Right ventricle myocardium inferior (tissue), 1 donor: Measurements from ENCODE around the gene RPTOR. TPM values are rescaled to one million over a fixed set of nuclear protein-coding genes. Genes with fewer than 3 reads are reported as not detected.
A peak's percentile ranks its signal among the peaks of the same experiment; 100 is the strongest.

Source experiments
- ATAC-seq: fragments of 200-7000 bp; cut with Tn5 transposase; one replicate; pipeline ENCODE4 v1.9.1; 2020; ENCODE audit warnings: mild to moderate bottlenecking, moderate library complexity
- DNase-seq: peaks from one replicate; pipeline ENCODE4 v3.0.0; 2021; ENCODE audit errors: missing footprints
- intact Hi-C: fragments of 100-400 bp; cut with DNase I; formaldehyde crosslinking; loops from one replicate; pipeline ENCODE4 v1.11.0; 2022
- total RNA-seq: library from RNA; stranded (reverse); fragmentation: NEBNext Ultra II Directional; extraction: Animal tissue kit (Norgen Biotek cat#: 25700); gene quantifications from one replicate; pipeline ENCODE4 v1.2.1, GENCODE V29; 2021
- donor health status: DM: no; HTN: yes; CAD: no; lungs with severe emphysema.

RPTOR gene
- total RNA-seq, 1 donor from 2014 or later: 18.8 TPM

DNA sequence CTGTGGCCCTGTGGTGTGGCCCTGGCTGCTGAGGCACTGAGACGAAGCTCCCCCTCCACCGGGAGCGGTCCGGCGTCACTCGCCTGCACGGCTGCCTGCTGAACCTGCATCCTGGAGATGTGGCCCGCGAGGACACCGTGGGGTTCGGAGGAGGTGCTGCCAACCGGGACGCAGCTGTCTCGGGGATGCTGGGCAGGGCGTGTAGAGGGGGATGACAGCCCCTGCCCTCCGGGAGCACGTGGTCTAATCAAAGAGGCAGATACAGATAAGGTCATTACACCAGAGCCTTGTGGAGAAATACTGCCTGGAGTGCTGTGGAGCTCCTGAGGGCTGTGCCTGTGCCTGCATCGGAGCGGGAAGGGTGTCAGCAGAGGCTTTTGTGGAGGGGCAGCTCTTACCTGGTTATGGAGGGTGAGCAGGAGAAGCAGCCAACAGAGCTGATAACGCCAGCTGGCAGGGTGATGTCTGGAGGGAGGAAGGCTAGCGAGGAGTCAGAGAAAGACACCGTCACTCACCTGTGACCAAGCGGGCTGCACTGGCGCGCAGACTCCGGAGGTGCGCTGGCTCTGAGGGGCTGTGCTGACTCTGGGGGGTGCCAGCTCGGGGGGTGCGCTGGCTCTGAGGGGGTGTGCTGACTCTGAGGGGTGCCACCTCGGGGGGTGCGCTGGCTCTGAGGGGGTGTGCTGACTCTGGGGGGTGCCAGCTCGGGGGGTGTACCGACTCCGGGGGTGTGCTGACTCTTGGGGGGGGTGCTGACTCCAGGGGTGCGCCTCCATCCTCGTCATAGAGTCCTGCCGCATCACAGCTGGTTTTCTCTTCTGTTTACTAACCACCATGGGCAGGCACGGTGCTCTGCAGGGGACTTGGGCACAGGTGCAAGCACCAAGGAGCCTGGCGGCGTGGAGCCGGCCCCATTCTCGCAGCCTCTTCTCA, 342.3 kb downstream of the RPTOR start:
- ATAC-seq (no peak), DNase-seq (peak; percentile 57)
- intact Hi-C loops: no loop called here

- DNase-seq (peak; percentile 25), ATAC-seq (no peak)
- intact Hi-C loops: no loop called here
Observed at GRCh38 chr17:80887639-80888175, 343.1 kb downstream of the RPTOR start.

GRCh38 chr17:80888276-80889160, 343.9 kb downstream of the RPTOR start:
- DNase-seq (peak; percentile 45), ATAC-seq (no peak)
- intact Hi-C loops: no loop called here

GRCh38 chr17:80889231-80890195, 344.9 kb downstream of the RPTOR start:
- DNase-seq (peak; percentile 47), ATAC-seq (no peak)
- intact Hi-C loops: loop anchor here (10.0 kb wide), 1 partner anchor 435 kb away; no protein-coding TSS in a partner anchor

DNA sequence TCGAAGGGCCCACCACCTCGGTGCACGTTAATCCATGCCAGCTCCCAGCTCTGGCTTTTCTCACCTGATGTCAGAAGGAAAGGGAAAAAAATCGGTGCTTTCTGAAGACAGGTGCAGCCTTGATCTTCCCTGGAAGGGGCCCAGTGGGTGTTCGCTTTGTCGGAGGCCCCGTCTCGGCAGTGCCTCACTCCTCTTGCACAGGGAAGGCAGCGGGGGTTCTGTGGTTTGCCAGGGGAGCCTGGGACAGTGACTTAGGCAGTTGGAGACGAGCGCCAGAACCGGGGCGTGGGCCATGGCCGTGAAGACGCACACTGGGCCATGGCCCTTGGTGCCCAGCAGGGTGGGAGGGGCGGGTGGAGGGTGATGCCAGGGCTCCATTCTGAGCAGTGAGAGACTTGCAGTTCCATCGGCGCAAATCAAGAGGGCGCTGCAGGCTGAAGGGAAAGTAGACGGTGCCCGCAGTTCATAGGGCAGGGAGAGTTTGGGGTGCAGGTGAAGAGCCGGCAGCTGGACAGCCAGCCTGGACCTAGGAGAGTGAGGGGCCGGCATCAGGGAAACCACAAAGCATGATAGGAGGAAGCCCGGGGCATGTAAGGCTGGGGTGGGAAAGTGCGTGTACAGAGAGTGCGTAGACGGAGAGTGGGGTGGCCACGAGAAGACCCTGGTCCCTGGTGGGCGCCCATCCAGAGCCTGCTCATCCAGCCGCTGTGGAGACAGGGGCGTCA, 345.7 kb downstream of the RPTOR start:
- ATAC-seq (no peak), DNase-seq (peak; percentile 37)
- intact Hi-C loops: loop anchor here (10.0 kb wide), 1 partner anchor 436 kb away; no protein-coding TSS in a partner anchor

DNA sequence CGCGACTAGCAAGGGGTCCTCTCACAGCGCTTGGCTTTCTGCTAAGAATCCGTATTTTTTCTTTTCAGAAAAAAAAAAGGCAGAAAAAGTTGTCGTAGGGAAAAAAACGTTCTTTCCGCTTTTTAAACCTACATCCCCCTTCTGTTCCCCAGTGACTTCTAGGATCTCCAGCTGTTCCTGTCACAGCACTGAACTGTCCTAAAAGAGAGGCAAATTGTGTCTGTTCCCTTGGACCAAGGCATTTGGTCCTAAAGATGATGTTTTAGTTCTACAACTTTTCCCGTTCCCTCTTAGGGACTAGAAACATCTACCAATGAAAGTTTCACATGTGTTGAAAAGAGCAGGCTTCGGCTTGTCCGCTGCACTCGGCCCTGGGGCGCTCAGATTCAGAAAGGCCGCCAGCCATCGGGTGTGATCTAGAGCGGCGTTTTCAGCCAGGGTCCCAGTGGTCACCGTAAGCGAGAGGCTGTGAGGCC, 346.3 kb downstream of the RPTOR start:
- ATAC-seq (peak; percentile 18), DNase-seq (peak; percentile 52)
- intact Hi-C loops: loop anchor here (10.0 kb wide), 1 partner anchor 436 kb away; no protein-coding TSS in a partner anchor

DNA sequence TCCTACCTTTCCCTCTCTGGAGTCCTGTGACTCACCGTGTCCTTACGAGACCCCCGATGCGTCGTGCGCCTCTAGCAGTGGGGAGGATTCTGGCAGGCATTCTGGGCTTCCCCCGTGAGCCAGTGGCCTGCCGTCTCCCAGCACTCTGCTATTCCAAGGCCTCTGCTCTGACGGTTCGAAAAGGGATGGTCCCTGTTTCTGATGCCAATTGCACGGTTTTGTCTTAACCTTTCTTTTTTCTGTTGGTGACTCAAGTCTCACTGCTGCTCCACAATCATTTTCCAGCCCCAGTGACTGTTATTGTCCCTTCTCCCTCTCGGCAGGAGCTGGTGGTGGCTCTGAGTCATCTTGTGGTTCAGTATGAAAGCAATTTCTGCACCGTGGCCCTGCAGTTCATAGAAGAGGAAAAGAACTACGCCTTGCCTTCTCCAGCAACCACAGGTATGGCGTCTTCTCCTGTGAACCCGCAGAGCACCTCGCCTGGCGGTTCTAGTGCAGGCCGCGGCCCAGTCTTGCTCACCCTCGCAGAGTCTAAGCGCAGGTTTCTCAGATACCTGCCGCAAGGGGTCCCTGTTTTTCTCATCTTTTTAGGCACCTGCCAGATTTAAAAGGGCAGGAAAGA, 346.9 kb downstream of the RPTOR start:
- intact Hi-C loops: loop anchor here (10.0 kb wide), 1 partner anchor 437 kb away; no protein-coding TSS in a partner anchor
- ATAC-seq (peak; percentile 24), DNase-seq (peak; percentile 11)

GRCh38 chr17:80892019-80892855, 347.6 kb downstream of the RPTOR start:
- ATAC-seq (peak; percentile 89), DNase-seq (peak; percentile 85)
- intact Hi-C loops: loop anchor here (10.0 kb wide), 1 partner anchor 437 kb away; no protein-coding TSS in a partner anchor

- no peak for ATAC-seq
- intact Hi-C loops: loop anchor here (10.0 kb wide), 1 partner anchor 438 kb away; no protein-coding TSS in a partner anchor
Observed at GRCh38 chr17:80892900-80893603, 348.4 kb downstream of the RPTOR start.

DNA sequence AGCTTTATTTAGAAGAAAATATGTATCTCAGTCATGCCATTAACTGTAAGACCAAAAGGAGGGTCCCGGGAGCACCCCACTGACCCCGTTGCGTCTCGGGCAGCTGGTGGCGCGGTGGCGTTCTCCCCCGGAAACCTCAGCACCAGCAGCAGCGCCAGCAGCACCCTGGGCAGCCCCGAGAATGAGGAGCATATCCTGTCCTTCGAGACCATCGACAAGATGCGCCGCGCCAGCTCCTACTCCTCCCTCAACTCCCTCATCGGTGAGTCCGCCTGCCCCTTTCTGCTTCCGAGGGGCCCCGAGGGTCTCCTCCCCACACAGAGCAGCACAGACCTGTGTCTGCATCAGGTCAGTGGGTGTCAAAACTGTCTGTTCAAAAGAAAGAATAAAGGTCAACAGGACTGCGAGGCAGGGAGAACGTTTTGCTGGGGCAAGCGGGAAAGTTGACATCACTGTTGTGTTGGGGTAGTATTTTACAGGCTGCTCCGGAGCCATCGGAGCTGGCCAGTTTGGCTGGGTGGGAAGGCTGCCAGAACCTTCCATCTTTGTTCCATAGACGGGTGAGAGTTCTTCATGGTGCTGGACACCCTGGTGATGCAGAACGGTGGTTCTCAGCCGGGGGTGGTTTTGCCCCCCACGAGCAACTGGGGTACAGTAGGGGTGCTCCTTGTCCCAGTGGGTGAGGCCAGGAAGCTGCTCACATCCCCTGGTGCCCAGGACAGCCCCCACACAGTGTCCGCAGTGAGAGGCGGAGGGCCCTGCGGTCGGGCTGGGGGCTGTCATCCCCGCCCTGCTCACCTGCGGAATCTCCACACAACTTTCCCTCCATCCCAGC, 349.2 kb downstream of the RPTOR start:
- intact Hi-C loops: loop anchor here (10.0 kb wide), 1 partner anchor 439 kb away; no protein-coding TSS in a partner anchor
- DNase-seq: no peak
- no peak for ATAC-seq

More at GRCh38 chr17:80892900-80893603, 348.4 kb downstream of the RPTOR start:
- no peak for DNase-seq

DNA sequence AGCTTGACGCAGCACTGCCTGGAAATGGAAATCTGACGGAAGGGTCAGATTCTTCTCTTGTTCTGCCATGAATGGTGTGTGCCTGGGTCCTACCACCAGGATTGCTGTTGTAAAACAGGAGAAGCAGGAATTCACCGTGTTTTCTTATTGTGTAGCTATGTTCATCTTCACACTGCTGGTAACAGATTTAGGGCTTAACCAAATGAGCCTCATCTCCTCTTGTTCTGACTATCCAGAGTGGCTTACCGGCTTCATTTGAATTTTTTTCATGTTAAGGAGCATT, 349.7 kb downstream of the RPTOR start:
- intact Hi-C loops: loop anchor here (10.0 kb wide), 1 partner anchor 440 kb away; no protein-coding TSS in a partner anchor
- DNase-seq (no peak), ATAC-seq (no peak)

GRCh38 chr17:80894726-80895125, 350.1 kb downstream of the RPTOR start:
- intact Hi-C loops: loop anchor here (10.0 kb wide), 1 partner anchor 440 kb away; no protein-coding TSS in a partner anchor
- ATAC-seq (no peak), DNase-seq (no peak)

DNA sequence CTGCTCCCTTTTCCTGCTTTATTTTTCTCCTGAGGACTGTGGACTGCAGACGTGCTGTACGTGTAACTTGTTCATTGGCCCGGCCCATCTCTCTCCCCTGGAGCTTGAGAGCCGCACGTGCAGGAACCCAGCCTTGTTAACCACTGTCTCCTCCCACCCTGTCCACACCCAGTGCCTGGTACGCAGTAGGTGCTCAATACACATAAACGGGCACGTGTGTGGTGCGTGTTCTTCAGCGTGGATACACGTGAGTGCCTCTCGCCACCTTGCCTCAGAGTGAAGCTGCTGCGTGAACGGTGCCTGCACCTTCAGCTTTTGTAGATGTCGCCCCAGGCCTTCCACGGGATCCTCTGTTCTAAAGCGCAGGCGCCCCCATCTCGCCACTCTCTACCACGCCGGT, 350.7 kb downstream of the RPTOR start:
- DNase-seq: no peak
- intact Hi-C loops: loop anchor here (10.0 kb wide), 1 partner anchor 441 kb away; no protein-coding TSS in a partner anchor
- no peak for ATAC-seq

DNA sequence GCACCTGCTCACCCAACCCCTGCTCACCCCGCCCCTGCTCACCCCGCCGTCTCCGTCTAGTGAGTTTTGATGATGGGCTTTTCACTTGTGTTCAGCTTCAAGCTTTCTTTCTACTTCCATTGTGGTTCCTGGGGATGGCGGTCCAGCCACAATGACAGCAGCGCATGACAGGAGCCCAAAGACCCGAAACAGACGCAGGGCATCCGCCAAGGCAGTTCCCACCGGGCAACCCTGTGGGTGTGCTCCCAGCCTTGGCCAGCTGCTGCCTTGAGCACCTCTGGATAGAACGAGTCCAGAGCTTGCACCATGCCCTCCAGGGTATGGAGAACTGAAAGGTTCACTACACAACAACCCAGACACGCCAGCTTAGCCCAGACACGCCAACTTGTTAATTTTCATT, 354.1 kb downstream of the RPTOR start:
- DNase-seq (no peak), ATAC-seq (no peak)
- intact Hi-C loops: loop anchor here (10.0 kb wide), 1 partner anchor 444 kb away; no protein-coding TSS in a partner anchor
